ENCODE data around the gene EMP3.
"Not testable (repeated sequence)": the region's sequence is repeated elsewhere in the genome, so short reads cannot be mapped to it uniquely, and the experiment has no call there.

The EMP3 gene

GRCh38 chr19:48308631-48309586 lies 16.4 kb upstream of the EMP3 start:
- H3K36me3 ChIP-seq (replicated peaks; ENCODE audit: low read depth, low read length) = no peaks in the 10 kb centered on the region
- no peak for TF ChIP-seq EZH2phosphoT487 (IDR thresholded peaks at IDR 0.05; ENCODE audit: low read depth)
- TF ChIP-seq CTCF (IDR thresholded peaks at IDR 0.05; ENCODE audit: low read depth, low read length) = peak; percentile 43; the same call in 1 of the 2 replicates
- no peak overlapping the region for H3K4me3 ChIP-seq (ENCODE audit: low read length)
- H3K4me1 ChIP-seq (ENCODE audit: low read length) = peaks cover 8% of the 10 kb centered on the region; the same call in 1 of the 2 replicates
- H3K9me3 ChIP-seq (ENCODE audit: insufficient read depth, low read length) = no peaks in the 10 kb centered on the region
- H2AFZ ChIP-seq (ENCODE audit: low read depth, low read length) = peak overlapping the region; percentile 38; the same call in 1 of the 2 replicates
- H3K27me3 ChIP-seq (ENCODE audit: low read depth, low read length) = peaks cover 14% of the 10 kb centered on the region
- no peaks in the 10 kb centered on the region for H3K79me2 ChIP-seq (ENCODE audit: low read length)
- H3K4me2 ChIP-seq (ENCODE audit: low read length) = peak overlapping the region; percentile 9; the same call in 1 of the 2 replicates
- H4K20me1 ChIP-seq (ENCODE audit: insufficient read depth, low read length) = no peaks in the 10 kb centered on the region
- H3K27ac ChIP-seq (ENCODE audit: low read length) = no peak overlapping the region
- H3K9ac ChIP-seq (ENCODE audit: low read length) = no peak overlapping the region

- peaks cover 11% of the 10 kb centered on the region for H3K27me3 ChIP-seq (ENCODE audit: low read depth, low read length)
- H3K4me2 ChIP-seq (ENCODE audit: low read length); H3K4me1 ChIP-seq (ENCODE audit: low read length); H4K20me1 ChIP-seq (ENCODE audit: insufficient read depth, low read length); H3K36me3 ChIP-seq (replicated peaks; ENCODE audit: low read depth, low read length); H3K27ac ChIP-seq (ENCODE audit: low read length); H3K9ac ChIP-seq (ENCODE audit: low read length); H3K9me3 ChIP-seq (ENCODE audit: insufficient read depth, low read length); H3K4me3 ChIP-seq (ENCODE audit: low read length); H3K79me2 ChIP-seq (ENCODE audit: low read length); H2AFZ ChIP-seq (ENCODE audit: low read depth, low read length): not testable (repeated sequence)
Observed at GRCh38 chr19:48309731-48310130, 15.6 kb upstream of the EMP3 start.

- Histone ChIP-seq H4K20me1 (ENCODE audit: insufficient read depth, low read length) (no peaks in the 10 kb centered on the region), H3K4me3 (ENCODE audit: low read length) (no peak overlapping the region), H3K4me2 (ENCODE audit: low read length) (no peak overlapping the region), H3K79me2 (ENCODE audit: low read length) (no peaks in the 10 kb centered on the region), H3K9me3 (ENCODE audit: insufficient read depth, low read length) (no peaks in the 10 kb centered on the region), H3K4me1 (ENCODE audit: low read length) (peaks cover 8% of the 10 kb centered on the region; the same call in 1 of the 2 replicates), H3K9ac (ENCODE audit: low read length) (no peak overlapping the region), H3K36me3 (replicated peaks; ENCODE audit: low read depth, low read length) (no peaks in the 10 kb centered on the region), H2AFZ (ENCODE audit: low read depth, low read length) (no peak overlapping the region), H3K27ac (ENCODE audit: low read length) (no peak overlapping the region), H3K27me3 (ENCODE audit: low read depth, low read length) (peaks cover 6% of the 10 kb centered on the region)
- TF ChIP-seq EZH2phosphoT487 (IDR thresholded peaks at IDR 0.05; ENCODE audit: low read depth) (no peak), CTCF (IDR thresholded peaks at IDR 0.05; ENCODE audit: low read depth, low read length) (no peak)
Observed at GRCh38 chr19:48310227-48310626, 15.1 kb upstream of the EMP3 start.

GRCh38 chr19:48311384-48311783 lies 14.0 kb upstream of the EMP3 start:
- Histone ChIP-seq H3K9ac (ENCODE audit: low read length) (no peak overlapping the region), H3K36me3 (replicated peaks; ENCODE audit: low read depth, low read length) (no peaks in the 10 kb centered on the region), H2AFZ (ENCODE audit: low read depth, low read length) (no peak overlapping the region), H3K27ac (ENCODE audit: low read length) (no peak overlapping the region), H3K27me3 (ENCODE audit: low read depth, low read length) (peaks cover 2% of the 10 kb centered on the region; the same call in 1 of the 2 replicates), H4K20me1 (ENCODE audit: insufficient read depth, low read length) (no peaks in the 10 kb centered on the region), H3K9me3 (ENCODE audit: insufficient read depth, low read length) (no peaks in the 10 kb centered on the region), H3K4me2 (ENCODE audit: low read length) (no peak overlapping the region), H3K79me2 (ENCODE audit: low read length) (no peaks in the 10 kb centered on the region), H3K4me3 (ENCODE audit: low read length) (no peak overlapping the region), H3K4me1 (ENCODE audit: low read length) (peaks cover 8% of the 10 kb centered on the region; the same call in 1 of the 2 replicates)
- no peak for TF ChIP-seq EZH2phosphoT487 (IDR thresholded peaks at IDR 0.05; ENCODE audit: low read depth)
- TF ChIP-seq CTCF (IDR thresholded peaks at IDR 0.05; ENCODE audit: low read depth, low read length) = no peak

Data from OCI-LY3 (cell line).